Measurements from ENCODE around the gene SYT8.
"Not testable (repeated sequence)": the region's sequence is repeated elsewhere in the genome, so short reads cannot be mapped to it uniquely, and the experiment has no call there.

The SYT8 gene

DNA sequence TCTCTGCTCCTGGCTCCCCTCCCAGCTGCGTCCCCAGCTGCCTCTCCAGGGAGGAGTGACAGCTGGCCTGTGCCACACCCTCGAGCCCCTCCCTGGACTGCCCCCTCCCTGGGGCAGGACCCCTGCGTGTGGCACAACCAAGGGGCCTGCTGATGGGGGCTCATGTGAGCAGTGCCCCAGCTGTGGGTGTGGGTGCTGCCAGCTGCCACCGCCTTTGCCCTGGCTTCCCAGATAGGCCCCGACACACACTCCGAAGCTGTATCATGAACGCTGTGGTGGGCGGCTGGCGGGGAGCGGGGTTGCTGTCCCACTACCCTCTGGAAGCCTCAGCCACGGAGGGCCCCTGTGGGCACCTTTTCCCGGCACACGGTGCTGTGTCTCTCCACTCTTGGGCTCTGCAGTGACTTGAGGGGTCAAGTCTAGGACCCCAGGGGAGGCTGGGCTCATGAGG lies 41.1 kb downstream of the SYT8 start:
- not testable (repeated sequence) for DNase-seq

GRCh38 chr11:1876361-1877063 lies 41.7 kb downstream of the SYT8 start:
- no peak for DNase-seq

- no peak for DNase-seq
Measured at GRCh38 chr11:1877211-1878136, 42.7 kb downstream of the SYT8 start.

- no peak for DNase-seq
Measured at GRCh38 chr11:1878137-1879031, 43.6 kb downstream of the SYT8 start.

DNA sequence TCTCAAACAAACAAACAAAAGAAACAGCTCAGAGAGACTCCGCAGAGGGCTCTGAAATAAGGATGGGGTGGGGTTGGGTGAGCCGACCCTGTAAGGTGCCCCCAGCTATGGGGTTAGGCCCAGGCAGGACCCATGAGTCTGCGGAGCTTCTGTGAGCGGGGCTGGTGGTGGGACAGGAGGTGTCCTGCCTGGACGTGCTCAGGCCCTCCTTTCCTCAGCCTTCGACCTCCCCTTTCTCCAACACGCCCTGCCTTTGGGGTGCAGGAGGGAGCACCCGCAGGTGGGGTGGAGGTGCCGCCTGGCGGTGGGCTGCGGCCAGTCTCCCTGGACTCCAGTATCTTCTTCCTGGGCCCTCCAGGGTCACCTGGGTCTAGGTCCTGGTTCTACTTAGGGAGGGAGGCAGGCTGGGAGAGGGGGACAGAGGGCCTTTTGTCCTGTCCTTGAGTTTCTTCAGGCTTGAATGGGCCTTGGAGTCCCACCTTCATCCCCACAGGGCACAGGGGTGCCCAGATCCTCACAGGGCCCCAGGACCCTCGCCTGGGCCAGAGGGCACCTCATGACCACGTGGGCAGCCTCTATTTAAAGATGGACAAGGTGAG lies 44.7 kb downstream of the SYT8 start:
- no peak for DNase-seq

DNA sequence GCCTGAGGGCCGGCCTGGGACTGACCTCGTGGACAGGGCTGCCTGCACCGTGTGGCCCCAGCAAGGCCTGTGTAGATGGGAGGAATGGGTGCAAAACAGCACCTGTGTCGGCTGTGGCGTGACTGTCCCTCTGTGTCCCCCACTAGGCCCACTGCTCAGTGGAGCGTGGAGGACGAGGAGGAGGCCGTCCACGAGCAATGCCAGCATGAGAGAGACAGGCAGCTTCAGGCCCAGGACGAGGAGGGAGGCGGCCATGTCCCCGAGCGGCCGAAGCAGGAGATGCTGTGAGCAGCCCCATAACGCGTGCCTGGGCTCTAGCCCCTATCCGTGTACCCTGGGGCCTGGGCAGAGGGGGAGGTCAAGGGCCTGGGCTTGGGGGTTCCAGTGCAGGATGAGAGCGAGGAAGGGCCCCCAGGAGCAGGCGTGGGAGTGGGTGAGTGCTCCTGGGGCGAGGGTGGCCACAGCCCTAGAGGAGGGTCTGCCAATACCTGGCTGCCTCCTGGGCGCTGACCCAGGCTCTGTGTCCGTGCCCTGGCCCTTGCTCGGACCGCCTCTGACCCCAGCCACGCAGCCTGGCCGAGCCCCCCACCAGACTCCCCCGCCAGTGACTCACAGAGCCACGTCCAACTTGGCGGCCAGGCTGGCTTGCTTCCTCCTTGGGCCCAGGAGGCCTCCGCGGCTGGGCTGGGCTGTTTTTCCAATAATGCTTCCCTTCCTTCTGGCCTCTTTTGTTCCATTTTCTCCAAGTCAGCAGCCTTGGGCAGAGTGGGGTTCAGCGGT lies 45.3 kb downstream of the SYT8 start:
- no peak for DNase-seq

DNA sequence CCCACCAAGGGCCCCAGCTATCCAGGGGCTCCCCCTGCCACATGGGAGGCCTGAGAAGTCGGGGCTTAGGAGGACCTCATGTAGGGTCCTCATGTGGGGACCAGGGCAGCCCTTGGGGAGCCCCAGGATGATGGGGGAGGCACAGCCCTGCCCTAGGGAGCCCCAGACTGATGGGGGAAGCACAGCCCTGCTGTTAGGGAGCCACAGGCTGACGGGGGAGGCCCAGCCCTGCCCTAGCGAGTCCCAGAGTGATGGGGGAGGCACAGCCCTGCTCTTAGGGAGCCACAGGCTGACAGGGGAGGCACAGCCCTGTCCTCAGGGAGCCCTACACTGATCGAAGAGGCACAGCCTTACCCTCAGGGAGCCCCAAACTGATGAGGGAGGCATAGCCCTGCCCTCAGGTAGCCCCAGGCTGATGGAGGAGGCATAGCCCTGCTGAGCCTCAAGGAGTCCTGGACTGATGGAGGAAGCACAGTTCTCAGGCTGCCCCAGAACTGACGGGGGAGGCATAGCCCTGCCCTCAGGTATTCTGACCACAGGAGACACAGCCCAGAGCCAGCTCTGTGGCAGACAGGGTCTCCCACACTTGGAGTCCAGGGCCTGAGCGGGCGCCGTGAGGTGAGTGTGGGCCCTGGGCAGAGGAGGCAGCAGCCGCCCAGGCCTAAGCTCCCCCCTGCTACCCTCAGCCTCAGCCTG lies 46.1 kb downstream of the SYT8 start:
- DNase-seq, result no peak

GRCh38 chr11:1881442-1882264 lies 46.9 kb downstream of the SYT8 start:
- no peak for DNase-seq

GRCh38 chr11:1882265-1883238 lies 47.8 kb downstream of the SYT8 start:
- DNase-seq, result no peak

DNA sequence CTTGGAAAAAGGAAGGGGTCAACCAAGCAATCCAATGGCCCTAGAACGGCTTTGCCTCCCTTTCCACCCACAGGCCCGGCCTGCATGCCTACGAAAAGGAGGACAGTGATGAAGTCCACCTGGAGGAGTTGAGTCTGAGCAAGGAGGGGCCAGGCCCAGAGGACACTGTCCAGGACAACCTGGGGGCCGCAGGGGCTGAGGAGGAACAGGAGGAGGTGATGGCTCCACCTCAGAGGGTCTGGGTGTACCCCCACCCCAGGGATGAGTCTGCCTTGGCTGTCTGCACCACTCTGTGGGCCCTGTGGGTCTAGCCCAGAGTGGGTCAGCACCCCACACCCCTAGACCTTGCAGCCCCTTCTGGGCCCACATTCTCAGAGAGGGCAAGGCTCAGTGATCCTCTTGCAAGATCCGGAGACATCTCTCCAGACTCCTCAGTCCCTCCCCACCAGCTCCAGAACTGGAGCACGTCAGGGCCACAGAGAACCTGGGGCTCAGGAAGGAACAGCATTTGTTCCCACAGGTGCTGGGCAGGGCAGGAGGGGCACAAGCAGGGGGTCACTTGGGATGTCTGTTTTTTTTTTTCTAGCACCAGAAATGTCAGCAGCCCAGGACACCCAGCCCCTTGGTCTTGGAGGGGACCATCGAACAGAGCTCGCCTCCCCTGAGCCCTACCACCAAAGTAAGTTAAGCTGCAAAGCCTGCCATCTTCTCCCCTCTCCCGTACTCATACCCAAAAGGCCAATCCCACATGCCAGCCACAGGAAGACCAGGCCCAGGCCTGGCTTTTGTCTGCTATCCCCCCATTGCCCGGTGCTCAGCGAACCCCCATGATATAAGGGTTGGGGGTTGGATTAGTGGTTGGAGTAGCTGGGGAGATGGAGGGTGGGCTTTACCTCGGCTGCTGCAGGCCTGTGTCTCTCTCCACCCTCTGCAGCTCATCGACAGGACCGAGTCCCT lies 48.8 kb downstream of the SYT8 start:
- no peak for DNase-seq

- no peak for DNase-seq
Measured at GRCh38 chr11:1884303-1884700, 49.5 kb downstream of the SYT8 start.

DNA sequence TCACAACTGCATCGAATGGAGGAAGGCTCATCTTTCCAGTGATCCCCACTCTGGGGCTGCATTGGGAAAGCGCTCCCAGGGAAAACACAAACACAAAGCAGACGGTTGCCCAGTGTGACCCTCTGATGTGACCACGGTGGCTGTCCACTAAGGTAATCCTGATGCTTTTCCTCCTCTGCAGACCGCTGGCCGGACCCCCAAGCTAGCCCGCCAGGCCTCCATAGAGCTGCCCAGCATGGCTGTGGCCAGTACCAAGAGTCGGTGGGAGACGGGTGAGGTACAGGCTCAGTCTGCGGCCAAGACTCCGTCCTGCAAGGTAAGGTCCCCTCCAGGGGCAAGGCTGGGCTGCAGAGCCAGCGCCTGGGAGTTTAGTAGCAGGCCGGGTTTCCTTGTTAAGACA lies 51.8 kb downstream of the SYT8 start:
- DNase-seq, result not testable (repeated sequence)

Data from cortex of kidney (tissue), 1 donor.